Measurements from ENCODE around the gene FRS3.
A peak's percentile ranks its signal among the peaks of the same experiment; 100 is the strongest.
"Not testable (repeated sequence)": the region's sequence is repeated elsewhere in the genome, so short reads cannot be mapped to it uniquely, and the experiment has no call there.

Gene FRS3

GRCh38 chr6:41768545-41769308 lies 11.0 kb downstream of the FRS3 start:
- DNase-seq (ENCODE audit: low spot score): no peak

GRCh38 chr6:41767112-41767833 lies 12.4 kb downstream of the FRS3 start:
- DNase-seq (ENCODE audit: low spot score): peak; percentile 81

GRCh38 chr6:41766043-41766664 lies 13.5 kb downstream of the FRS3 start:
- not testable (repeated sequence) for DNase-seq (ENCODE audit: low spot score)

- DNase-seq (ENCODE audit: low spot score): no peak
Measured at GRCh38 chr6:41763470-41763869, 16.2 kb downstream of the FRS3 start.

- DNase-seq (ENCODE audit: low spot score): no peak
Measured at GRCh38 chr6:41759905-41760579, 19.7 kb downstream of the FRS3 start.

- DNase-seq (ENCODE audit: low spot score): no peak
Measured at GRCh38 chr6:41759106-41759904, 20.4 kb downstream of the FRS3 start.

- DNase-seq (ENCODE audit: low spot score): no peak
Measured at GRCh38 chr6:41758641-41759035, 21.1 kb downstream of the FRS3 start.

- no peak for DNase-seq (ENCODE audit: low spot score)
Measured at GRCh38 chr6:41757931-41758640, 21.6 kb downstream of the FRS3 start.

GRCh38 chr6:41757271-41757670 lies 22.4 kb downstream of the FRS3 start:
- DNase-seq (ENCODE audit: low spot score): no peak

GRCh38 chr6:41756354-41756753 lies 23.3 kb downstream of the FRS3 start:
- no peak for DNase-seq (ENCODE audit: low spot score)

GRCh38 chr6:41755895-41756294 lies 23.8 kb downstream of the FRS3 start:
- no peak for DNase-seq (ENCODE audit: low spot score)

- no peak for DNase-seq (ENCODE audit: low spot score)
Measured at GRCh38 chr6:41750374-41750773, 29.3 kb downstream of the FRS3 start.

- DNase-seq (ENCODE audit: low spot score): no peak
Measured at GRCh38 chr6:41748542-41748941, 31.2 kb downstream of the FRS3 start.

- DNase-seq (ENCODE audit: low spot score): no peak
Measured at GRCh38 chr6:41748102-41748477, 31.6 kb downstream of the FRS3 start.

GRCh38 chr6:41747256-41748101 lies 32.2 kb downstream of the FRS3 start, which contains the start of gene PGC:
TSS of gene PGC (minus strand) at chr6:41747397. CDS start at chr6:41747334, 63 bp downstream.
- no peak for DNase-seq (ENCODE audit: low spot score)

- no peak for DNase-seq (ENCODE audit: low spot score)
Measured at GRCh38 chr6:41746107-41746506, 33.6 kb downstream of the FRS3 start.

GRCh38 chr6:41744236-41744787 lies 35.4 kb downstream of the FRS3 start:
- no peak for DNase-seq (ENCODE audit: low spot score)

- DNase-seq (ENCODE audit: low spot score): no peak
Measured at GRCh38 chr6:41743406-41744235, 36.1 kb downstream of the FRS3 start.

Measured in AG08396 (cell line).